NCI-H345 (cell line): ENCODE measurements around the gene GYS2.
"Not testable (repeated sequence)": the region's sequence is repeated elsewhere in the genome, so short reads cannot be mapped to it uniquely, and the experiment has no call there.

Source experiments
- DNase-seq: peaks from one replicate; lab custom pipeline; 2025; lab: John Stamatoyannopoulos, UW

GYS2 gene

GRCh38 chr12:21602774-21603173 lies 1.9 kb downstream of the GYS2 start:
- DNase-seq, result no peak

DNA sequence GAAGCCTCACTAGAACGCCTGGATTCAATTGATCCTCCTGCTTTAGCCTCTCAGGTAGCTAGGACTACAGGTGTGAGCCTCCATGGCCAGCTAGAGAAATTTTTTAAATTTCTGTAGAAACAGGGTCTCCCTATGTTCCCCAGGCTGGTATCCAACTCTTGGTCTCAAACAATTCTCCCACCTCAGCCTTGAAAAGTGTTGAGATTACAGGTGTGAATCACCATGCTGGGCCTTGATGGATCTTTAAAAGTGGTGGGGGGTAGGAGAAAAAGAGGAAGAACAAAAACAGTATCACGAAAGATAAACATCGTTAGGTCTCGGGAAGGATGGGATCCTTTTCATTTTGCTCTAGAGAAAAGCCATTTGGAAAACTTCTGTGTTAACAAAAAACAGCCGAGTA lies 4.5 kb downstream of the GYS2 start:
- no peak for DNase-seq

- no peak for DNase-seq
These were observed 5.3 kb downstream of the GYS2 start for GRCh38 chr12:21599143-21599999.

DNA sequence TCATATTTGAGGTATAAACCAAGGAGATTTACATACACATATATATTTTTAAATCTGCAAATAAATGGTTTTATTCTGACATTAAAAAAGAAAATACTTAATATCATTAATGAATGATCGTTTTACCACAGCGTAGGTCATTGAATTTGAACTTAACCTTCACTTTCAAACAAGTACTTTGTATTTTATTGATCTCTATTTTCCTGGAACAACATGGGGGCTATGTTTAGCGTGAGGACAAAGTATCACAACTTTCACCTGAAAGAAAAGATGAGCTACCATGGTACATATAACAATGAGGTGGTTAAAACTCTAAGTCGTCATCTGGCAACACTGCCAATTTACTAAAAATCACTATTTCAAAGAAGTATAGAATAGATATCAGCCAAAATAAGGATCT lies 6.0 kb downstream of the GYS2 start:
- no peak for DNase-seq

GRCh38 chr12:21595356-21595755 lies 9.3 kb downstream of the GYS2 start:
- not testable (repeated sequence) for DNase-seq

- DNase-seq, result no peak
These were observed 19.2 kb downstream of the GYS2 start for GRCh38 chr12:21585485-21585884.

GRCh38 chr12:21584403-21585182 lies 20.1 kb downstream of the GYS2 start:
- DNase-seq, result not testable (repeated sequence)

DNA sequence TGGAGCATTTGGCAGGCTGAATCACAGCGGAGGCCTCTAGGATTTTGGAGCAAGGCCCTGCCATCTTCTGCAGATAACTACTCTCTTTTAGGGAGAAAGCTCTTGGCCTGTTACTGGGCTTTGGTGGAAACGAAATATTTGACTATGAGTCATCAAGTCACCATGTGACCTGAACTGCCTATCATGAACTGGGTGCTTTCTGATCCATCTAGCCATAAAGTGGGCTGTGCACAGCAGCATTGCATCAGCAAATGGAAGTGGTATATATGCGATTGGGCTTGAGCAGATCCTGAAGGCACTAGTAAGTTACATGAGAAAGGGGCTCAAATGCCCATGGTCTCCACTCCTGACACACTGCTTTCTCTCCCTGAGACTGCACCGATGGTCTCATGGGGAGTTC lies 21.1 kb downstream of the GYS2 start:
- DNase-seq, result no peak

DNA sequence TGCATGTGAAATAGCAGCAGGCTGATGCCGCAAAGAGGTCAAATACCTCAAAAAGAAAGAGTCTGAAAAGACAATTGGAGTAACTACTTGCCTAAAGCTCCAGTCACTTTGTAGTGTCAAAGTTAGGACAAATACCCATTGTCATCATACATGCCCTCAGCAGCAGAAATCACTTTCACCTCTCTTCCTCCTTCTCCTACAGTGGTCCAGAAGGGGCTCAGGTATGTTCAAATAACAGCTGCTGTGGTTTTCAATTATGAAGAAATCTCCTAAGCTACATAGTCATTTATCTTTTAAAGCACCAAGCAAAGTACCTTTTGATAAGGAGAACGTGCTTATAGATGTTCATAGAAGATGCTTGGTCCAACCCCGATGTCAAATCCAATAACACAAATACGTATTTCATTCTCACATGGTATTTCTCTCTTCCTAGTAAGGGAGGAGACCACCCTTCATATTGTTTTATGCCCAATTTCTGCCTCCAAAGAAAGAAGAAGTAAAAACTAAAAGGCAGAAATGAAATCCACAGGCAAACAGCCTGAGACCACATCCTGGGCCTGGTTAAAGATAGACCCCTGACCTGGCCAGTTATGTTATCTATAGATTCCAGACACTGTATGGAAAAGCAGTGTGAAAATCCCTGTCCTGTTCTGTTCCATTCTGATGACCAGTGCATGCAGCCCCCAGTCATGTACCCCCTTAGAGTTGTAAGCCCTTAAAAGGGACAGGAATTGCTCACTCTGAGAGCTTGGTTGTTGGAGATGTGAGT lies 23.7 kb downstream of the GYS2 start:
- no peak for DNase-seq

GRCh38 chr12:21577516-21577915 lies 27.1 kb downstream of the GYS2 start:
- DNase-seq, result no peak

- no peak for DNase-seq
These were observed 28.2 kb downstream of the GYS2 start for GRCh38 chr12:21576431-21576830.

GRCh38 chr12:21573733-21574358 lies 30.8 kb downstream of the GYS2 start:
- no peak for DNase-seq

DNA sequence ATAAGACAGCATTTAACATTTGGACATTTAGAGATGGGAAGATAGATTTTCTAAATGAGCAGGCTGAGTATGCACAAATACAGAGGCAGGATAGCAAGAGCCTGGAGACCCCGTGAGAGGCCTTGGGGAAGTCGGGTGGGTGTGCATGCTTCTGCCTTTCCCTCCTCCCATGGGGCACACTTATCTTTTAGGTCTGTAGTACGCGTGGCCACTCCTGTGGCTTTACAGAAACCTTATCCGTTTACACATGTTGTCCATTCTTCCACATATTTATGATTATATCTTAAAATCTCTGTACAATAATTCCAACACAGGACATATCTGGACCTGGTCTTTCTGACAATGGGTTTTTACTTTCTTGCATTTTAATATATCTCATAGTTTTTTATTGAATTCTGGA lies 33.6 kb downstream of the GYS2 start:
- DNase-seq, result no peak

DNA sequence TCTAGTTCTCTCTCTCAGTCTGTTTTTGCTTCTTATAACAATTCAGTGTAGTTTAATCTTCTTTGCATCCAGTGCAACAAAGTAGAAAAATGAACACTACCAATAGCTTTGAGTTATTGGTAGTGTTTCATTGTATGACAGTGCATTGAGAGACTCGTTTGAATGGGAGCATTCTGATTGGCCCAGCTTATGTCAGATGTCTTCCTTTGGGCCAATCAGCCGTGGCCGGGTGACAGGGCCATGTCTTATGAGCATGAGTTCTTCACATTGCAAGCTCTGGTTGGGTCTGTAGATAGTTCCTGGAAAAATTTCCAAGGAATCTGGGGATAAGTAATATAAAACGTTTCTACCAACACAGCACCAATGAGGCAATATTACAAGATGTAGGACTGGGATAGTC lies 36.5 kb downstream of the GYS2 start:
- DNase-seq, result no peak

- DNase-seq, result no peak
These were observed 37.7 kb downstream of the GYS2 start for GRCh38 chr12:21566907-21567394.

DNA sequence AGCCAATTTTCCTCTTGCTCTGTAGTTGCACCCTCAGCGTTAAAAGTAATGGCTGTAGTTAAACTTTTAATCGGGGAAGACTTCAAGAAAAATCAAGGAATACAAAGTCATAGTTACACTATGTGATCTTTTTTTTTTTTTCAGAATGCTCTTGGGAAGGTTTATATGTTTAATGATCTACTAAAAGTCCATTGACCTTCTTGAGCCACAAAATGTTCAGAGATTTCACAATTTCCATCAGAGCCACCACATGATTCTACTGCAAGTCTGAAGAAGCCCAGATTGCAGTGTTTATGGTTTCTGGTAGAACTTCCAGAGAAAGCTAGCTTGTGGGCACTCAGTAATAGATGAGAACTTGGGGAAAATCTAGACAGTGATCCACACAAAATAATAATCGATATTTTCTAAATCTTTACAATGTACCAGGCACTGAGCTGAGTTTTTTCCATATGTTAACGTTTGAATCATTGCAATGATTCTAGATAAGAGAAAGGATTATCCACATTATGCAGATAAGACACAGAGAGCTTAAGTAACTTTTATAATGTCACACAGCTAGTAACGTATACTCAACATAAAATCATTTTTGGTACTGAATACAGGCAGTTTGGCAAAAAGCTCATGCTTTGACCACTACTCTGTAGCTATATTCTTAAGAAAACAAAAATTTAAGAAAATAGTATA lies 38.3 kb downstream of the GYS2 start:
- no peak for DNase-seq

- DNase-seq, result no peak
These were observed 41.8 kb downstream of the GYS2 start for GRCh38 chr12:21562859-21563258.

- no peak for DNase-seq
These were observed 43.5 kb downstream of the GYS2 start for GRCh38 chr12:21561158-21561557.

GRCh38 chr12:21559855-21560569 lies 44.6 kb downstream of the GYS2 start:
- no peak for DNase-seq

DNA sequence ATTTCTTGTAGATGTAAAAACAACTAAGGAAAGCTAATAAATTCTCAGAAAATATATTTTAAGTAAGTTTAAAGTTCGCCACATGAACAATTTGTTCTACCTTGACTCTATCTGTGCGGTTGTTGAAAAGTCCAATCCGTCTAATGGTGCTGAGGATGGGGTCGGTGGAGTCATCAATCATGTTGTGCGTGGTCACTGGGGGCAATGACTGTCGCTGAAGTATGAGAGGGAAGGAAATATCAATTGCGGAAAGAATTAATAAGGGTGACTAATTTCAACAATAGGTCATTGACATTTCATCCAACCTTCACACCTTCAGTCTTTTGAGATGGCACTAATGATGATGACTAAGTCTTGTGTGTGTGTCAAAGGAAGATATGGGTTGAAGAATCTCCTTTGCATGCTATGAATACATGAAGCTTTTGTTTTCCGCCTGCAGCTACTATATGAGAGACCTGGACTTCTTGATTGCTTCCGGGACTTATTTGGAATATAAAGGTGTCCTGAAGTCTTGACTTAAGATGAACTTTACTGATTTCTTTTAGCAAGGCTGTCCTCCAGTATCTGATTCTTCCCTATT lies 46.5 kb downstream of the GYS2 start:
- no peak for DNase-seq
